Kidney (tissue), 14 donors: Measurements from ENCODE around the gene P2RX2. TPM values are rescaled to one million over a fixed set of nuclear protein-coding genes. Genes with fewer than 3 reads are reported as not detected.

Experiments used
- DNase-seq, 5 donors: peaks; one replicate each; pipeline ENCODE4 v3.0.0-alpha.2; 2013 to 2020
- FAIRE-seq: peaks from 2 replicates; lab custom pipeline; 2012; peaks lifted over from hg19 to GRCh38; lab: Jason Lieb, UNC
- H3K27ac ChIP-seq, 2 donors: one replicate each; pipeline ENCODE4 v1.7.0; 2013; ENCODE audit warnings: low read depth in 2 of 2, low read length in 2 of 2, inconsistent platforms in 1 of 2
- H3K27me3 ChIP-seq: one replicate; pipeline ENCODE4 v1.7.1; 2013; ENCODE audit warnings: low read length, inconsistent platforms; ENCODE audit not compliant: control insufficient read depth, insufficient read depth
- H3K36me3 ChIP-seq, 3 donors: one replicate each; pipeline versions ENCODE4 v1.7.0 to v1.7.1; 2013; ENCODE audit warnings: low read length in 3 of 3, control low read depth in 1 of 3, inconsistent platforms in 1 of 3; ENCODE audit not compliant: insufficient read depth in 3 of 3, control insufficient read depth in 2 of 3
- H3K4me1 ChIP-seq, 3 donors: one replicate each; pipeline versions ENCODE4 v1.7.0 to v1.7.1; 2013; ENCODE audit warnings: low read length in 3 of 3, inconsistent platforms in 1 of 3, low read depth in 1 of 3; ENCODE audit not compliant: control insufficient read depth in 2 of 3, insufficient read depth in 2 of 3
- H3K4me3 ChIP-seq, 3 donors: one replicate each; pipeline versions ENCODE4 v1.7.0 to v1.8.1; 2013; ENCODE audit warnings: low read length in 3 of 3, control low read depth in 1 of 3, inconsistent platforms in 1 of 3
- H3K9ac ChIP-seq, 3 donors: one replicate each; pipeline versions ENCODE4 v1.7.0 to v1.7.1; 2013; ENCODE audit warnings: low read length in 3 of 3, control low read depth in 1 of 3, inconsistent platforms in 1 of 3
- H3K9me3 ChIP-seq, 3 donors: one replicate each; pipeline versions ENCODE4 v1.7.0 to v1.7.1; 2013; ENCODE audit warnings: low read length in 3 of 3, control low read depth in 1 of 3, inconsistent platforms in 1 of 3; ENCODE audit not compliant: control insufficient read depth in 2 of 3, insufficient read depth in 1 of 3
- CTCF ChIP-seq: IDR thresholded peaks from 3 replicates; pipeline ENCODE4 v1.5.1; 2012; ENCODE audit warnings: mild to moderate bottlenecking, moderate library complexity, borderline replicate concordance; ENCODE audit not compliant: insufficient read depth; ENCODE audit errors: extremely low read depth
- intact Hi-C: fragments of 100-400 bp; cut with DNase I; formaldehyde crosslinking; loops from one replicate; pipeline ENCODE4 v1.11.1; 2022
- polyA plus RNA-seq: library from polyadenylated mRNA; stranded (reverse); fragments of 350-450 nt; fragmentation: Illumina TruSeq; extraction: RNeasy Lipid Tissue Mini Kit (QIAGEN cat#74804); gene quantifications from one replicate; pipeline ENCODE4 v1.2.3, GENCODE V29; 2014; ENCODE audit warnings: low read depth, low replicate concordance; ENCODE audit not compliant: insufficient read depth
- total RNA-seq: library from RNA; stranded (reverse); fragmentation: NEBNext Ultra II Directional; extraction: Animal tissue kit (Norgen Biotek cat#: 25700); gene quantifications from one replicate; pipeline ENCODE4 v1.2.1, GENCODE V29; 2021
- donor health status: control.
- donor health status: control.
- donor health status: control.
- donor health status: control.
- donor health status: control.
- donor health status: DM: yes; HTN: yes; CAD: no.
- donor health status: Normal renal cell carcinoma (clear cell type).

P2RX2 gene
- total and polyA plus RNA-seq, 2 donors from 2014 or later: 0.19 to 0.37 TPM

- H3K36me3 ChIP-seq: no peaks in the 10 kb centered on the region
- no peak overlapping the region for H3K27ac ChIP-seq
- no peak for TF ChIP-seq CTCF
- DNase-seq: peak in 1 of 5 donors; percentile 75
- no peaks in the 10 kb centered on the region for H3K27me3 ChIP-seq
- no peak overlapping the region for H3K9ac ChIP-seq
- no peaks in the 10 kb centered on the region for H3K9me3 ChIP-seq
- no peak for FAIRE-seq
- H3K4me3 ChIP-seq: no peak overlapping the region
- peaks cover 0 to 7% (median 0%) of the 10 kb centered on the region in 3 donors for H3K4me1 ChIP-seq
- intact Hi-C loops: no loop called here
Measured at GRCh38 chr12:132591107-132591935, 27.3 kb upstream of the P2RX2 start.

GRCh38 chr12:132592282-132592970 lies 26.1 kb upstream of the P2RX2 start:
- DNase-seq: peak in 1 of 5 donors; percentile 55
- H3K9me3 ChIP-seq: no peaks in the 10 kb centered on the region

GRCh38 chr12:132593071-132593470 lies 25.5 kb upstream of the P2RX2 start:
- Histone ChIP-seq H3K27me3 (peaks cover 4% of the 10 kb centered on the region), H3K27ac (no peak overlapping the region), H3K4me1 (peaks cover 0 to 12% (median 4%) of the 10 kb centered on the region in 3 donors), H3K9me3 (no peaks in the 10 kb centered on the region), H3K36me3 (no peaks in the 10 kb centered on the region), H3K4me3 (no peak overlapping the region), H3K9ac (no peak overlapping the region)
- peak in 1 of 5 donors; percentile 68 for DNase-seq
- TF ChIP-seq CTCF: no peak
- intact Hi-C loops: no loop called here
- FAIRE-seq: no peak

More at GRCh38 chr12:132592282-132592970, 26.1 kb upstream of the P2RX2 start:
- no peak overlapping the region for H3K27ac ChIP-seq
- H3K4me1 ChIP-seq: peaks cover 0 to 9% (median 1%) of the 10 kb centered on the region in 3 donors
- H3K36me3 ChIP-seq: no peaks in the 10 kb centered on the region
- peaks cover 1% of the 10 kb centered on the region for H3K27me3 ChIP-seq
- FAIRE-seq: no peak
- intact Hi-C loops: no loop called here
- no peak for TF ChIP-seq CTCF
- no peak overlapping the region for H3K9ac ChIP-seq
- H3K4me3 ChIP-seq: no peak overlapping the region
